RWPE2 (cell line): Measurements from ENCODE around the gene LAMA2.

Experiments
- ATAC-seq: fragments of 200-7000 bp; cut with Tn5 transposase; 3 replicates; pipeline ENCODE4 v1.9.1; 2021; ENCODE audit warnings: low read depth
- DNase-seq: peaks from one replicate; pipeline ENCODE4 v3.0.0-alpha.2; 2020; ENCODE audit warnings: low spot score
- H3K27ac ChIP-seq: fragments of 450-650 bp; 2 replicates; pipeline ENCODE4 v1.5.1; 2017; ENCODE audit warnings: mild to moderate bottlenecking; ENCODE audit not compliant: poor library complexity, severe bottlenecking
- H3K27me3 ChIP-seq: fragments of 250-450 bp; sonication (Bioruptor Pico); 2 replicates; pipeline ENCODE4 v1.5.1; 2021; ENCODE audit warnings: mild to moderate bottlenecking, moderate library complexity; ENCODE audit not compliant: insufficient read depth, poor library complexity, severe bottlenecking
- H3K36me3 ChIP-seq: fragments of 250-450 bp; sonication (Bioruptor Pico); 2 replicates; pipeline ENCODE4 v1.5.1; 2020; ENCODE audit warnings: low read depth, mild to moderate bottlenecking, moderate library complexity
- H3K4me1 ChIP-seq: fragments of 250-450 bp; sonication (Bioruptor Pico); 2 replicates; pipeline ENCODE4 v1.5.1; 2021; ENCODE audit warnings: mild to moderate bottlenecking, moderate library complexity; ENCODE audit not compliant: insufficient read depth, poor library complexity, severe bottlenecking
- H3K4me3 ChIP-seq: fragments of 250-450 bp; sonication (Bioruptor Pico); 2 replicates; pipeline ENCODE4 v1.5.1; 2021; ENCODE audit warnings: mild to moderate bottlenecking, moderate library complexity; ENCODE audit not compliant: severe bottlenecking
- H3K9me3 ChIP-seq: fragments of 250-450 bp; sonication (Bioruptor Pico); 2 replicates; pipeline ENCODE4 v1.5.1; 2021; ENCODE audit warnings: mild to moderate bottlenecking, moderate library complexity; ENCODE audit not compliant: severe bottlenecking
- CTCF ChIP-seq: fragments of 450-650 bp; IDR thresholded peaks from one replicate; pipeline ENCODE4 v1.5.1; 2017; ENCODE audit warnings: mild to moderate bottlenecking, moderate library complexity; ENCODE audit not compliant: poor library complexity, severe bottlenecking

The LAMA2 gene

GRCh38 chr6:129115471-129115870, 232.5 kb downstream of the LAMA2 start:
- no peak overlapping the region for H3K4me3 ChIP-seq
- no peaks in the 10 kb centered on the region for H3K36me3 ChIP-seq
- no peaks in the 10 kb centered on the region for H3K27me3 ChIP-seq
- H3K4me1 ChIP-seq, result no peaks in the 10 kb centered on the region
- DNase-seq (no peak), ATAC-seq (no peak)
- H3K9me3 ChIP-seq, result no peaks in the 10 kb centered on the region
- no peak for TF ChIP-seq CTCF
- no peak overlapping the region for H3K27ac ChIP-seq

- Histone ChIP-seq H3K36me3 (no peaks in the 10 kb centered on the region), H3K27ac (no peak overlapping the region), H3K4me1 (no peaks in the 10 kb centered on the region), H3K9me3 (no peaks in the 10 kb centered on the region), H3K4me3 (no peak overlapping the region), H3K27me3 (no peaks in the 10 kb centered on the region)
- no peak for DNase-seq
- TF ChIP-seq CTCF, result no peak
- ATAC-seq, result no peak
These were observed 234.4 kb downstream of the LAMA2 start for GRCh38 chr6:129117355-129117754.

GRCh38 chr6:129120856-129121638, 238.1 kb downstream of the LAMA2 start:
- no peak for ATAC-seq
- no peak for TF ChIP-seq CTCF
- Histone ChIP-seq H3K4me3 (no peak overlapping the region), H3K27me3 (no peaks in the 10 kb centered on the region), H3K27ac (no peak overlapping the region), H3K36me3 (no peaks in the 10 kb centered on the region), H3K4me1 (no peaks in the 10 kb centered on the region), H3K9me3 (no peaks in the 10 kb centered on the region)
- no peak for DNase-seq

GRCh38 chr6:129124347-129124746, 241.4 kb downstream of the LAMA2 start:
- Histone ChIP-seq H3K4me1 (no peaks in the 10 kb centered on the region), H3K36me3 (no peaks in the 10 kb centered on the region), H3K9me3 (no peaks in the 10 kb centered on the region), H3K27me3 (no peaks in the 10 kb centered on the region), H3K4me3 (no peak overlapping the region), H3K27ac (no peak overlapping the region)
- ATAC-seq (no peak), DNase-seq (no peak)
- no peak for TF ChIP-seq CTCF

GRCh38 chr6:129130106-129130505, 247.2 kb downstream of the LAMA2 start:
- H3K4me1 ChIP-seq, result no peaks in the 10 kb centered on the region
- ATAC-seq (no peak), DNase-seq (no peak)
- no peaks in the 10 kb centered on the region for H3K9me3 ChIP-seq
- no peak overlapping the region for H3K27ac ChIP-seq
- no peak overlapping the region for H3K4me3 ChIP-seq
- no peaks in the 10 kb centered on the region for H3K36me3 ChIP-seq
- TF ChIP-seq CTCF, result no peak
- no peaks in the 10 kb centered on the region for H3K27me3 ChIP-seq
